PFSK-1 (cell line): ENCODE results near the gene MMP11.

Experiments used
- FOXP2 ChIP-seq: optimal IDR thresholded peaks from 2 replicates; pipeline ENCODE3; 2011; ENCODE audit warnings: borderline replicate concordance, control low read depth, inconsistent platforms; ENCODE audit not compliant: insufficient read depth; ENCODE audit errors: extremely low read length, extremely low read depth
- POLR2AphosphoS5 ChIP-seq: IDR thresholded peaks from 2 replicates; pipeline ENCODE4 v1.6.1; 2012; ENCODE audit warnings: low read depth, mild to moderate bottlenecking, control low read depth, low read length, moderate library complexity
- REST ChIP-seq, 2 experiments: IDR thresholded peaks; 2 replicates each; pipeline versions ENCODE4 v1.6.1 to v1.8.0; 2011 to 2012; ENCODE audit warnings: low read depth in 2 of 2, low read length in 2 of 2, control low read depth in 1 of 2, inconsistent platforms in 1 of 2, mild to moderate bottlenecking in 1 of 2, moderate library complexity in 1 of 2; ENCODE audit not compliant: insufficient read depth in 1 of 2

GRCh38 chr22:23778577-23778900 is 5.9 kb downstream of the MMP11 start:
- TF ChIP-seq POLR2AphosphoS5 (no peak), REST (IDR thresholded peaks at IDR 0.05; ENCODE audit: insufficient read depth in 1 of 2, low read depth in 2 of 2, low read length in 2 of 2) (no peak), FOXP2 (no peak)
